ENCODE data around the gene NOCT.

DNA sequence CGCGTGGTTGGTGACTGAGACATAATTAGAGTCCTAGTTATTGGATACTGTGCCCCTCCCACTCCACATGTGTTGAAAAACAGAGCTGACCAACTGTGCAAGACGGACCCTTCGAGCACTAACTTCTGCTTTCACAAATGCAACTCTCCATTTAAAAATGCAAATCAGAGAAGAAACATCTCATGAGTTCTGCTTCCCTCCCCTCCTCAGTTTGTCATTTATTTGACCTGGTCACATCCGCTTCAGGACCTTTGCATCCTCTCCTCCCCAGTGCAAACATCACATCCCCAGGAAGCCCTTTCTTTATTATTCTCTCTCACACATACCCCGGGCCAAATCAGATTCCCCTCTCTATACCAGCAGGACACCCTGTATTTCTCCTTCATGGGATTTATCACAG is 38.1 kb upstream of the NOCT start:
- TF ChIP-seq EZH2 (IDR thresholded peaks at IDR 0.05; ENCODE audit: low read depth, unreplicated experiment) (no peak), JUNB (IDR thresholded peaks at IDR 0.05; ENCODE audit: unreplicated experiment) (no peak), POLR2AphosphoS5 (IDR thresholded peaks at IDR 0.05; ENCODE audit: low read depth) (no peak), ZNF114 (CRISPR knock-in tag; IDR thresholded peaks at IDR 0.05) (no peak), CREB1 (CRISPR knock-in tag; IDR thresholded peaks at IDR 0.05; ENCODE audit: low read depth) (no peak), EZH2phosphoT487 (IDR thresholded peaks at IDR 0.05; ENCODE audit: unreplicated experiment) (no peak), STAT1 (IDR thresholded peaks at IDR 0.05; ENCODE audit: unreplicated experiment) (no peak)
- TF ChIP-seq, protein P1, sequence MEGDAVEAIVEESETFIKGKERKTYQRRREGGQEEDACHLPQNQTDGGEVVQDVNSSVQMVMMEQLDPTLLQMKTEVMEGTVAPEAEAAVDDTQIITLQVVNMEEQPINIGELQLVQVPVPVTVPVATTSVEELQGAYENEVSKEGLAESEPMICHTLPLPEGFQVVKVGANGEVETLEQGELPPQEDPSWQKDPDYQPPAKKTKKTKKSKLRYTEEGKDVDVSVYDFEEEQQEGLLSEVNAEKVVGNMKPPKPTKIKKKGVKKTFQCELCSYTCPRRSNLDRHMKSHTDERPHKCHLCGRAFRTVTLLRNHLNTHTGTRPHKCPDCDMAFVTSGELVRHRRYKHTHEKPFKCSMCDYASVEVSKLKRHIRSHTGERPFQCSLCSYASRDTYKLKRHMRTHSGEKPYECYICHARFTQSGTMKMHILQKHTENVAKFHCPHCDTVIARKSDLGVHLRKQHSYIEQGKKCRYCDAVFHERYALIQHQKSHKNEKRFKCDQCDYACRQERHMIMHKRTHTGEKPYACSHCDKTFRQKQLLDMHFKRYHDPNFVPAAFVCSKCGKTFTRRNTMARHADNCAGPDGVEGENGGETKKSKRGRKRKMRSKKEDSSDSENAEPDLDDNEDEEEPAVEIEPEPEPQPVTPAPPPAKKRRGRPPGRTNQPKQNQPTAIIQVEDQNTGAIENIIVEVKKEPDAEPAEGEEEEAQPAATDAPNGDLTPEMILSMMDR (conservative IDR thresholded peaks at IDR 0.05; ENCODE audit: low read depth in 2 of 2): no peak
- TF ChIP-seq, protein P2, sequence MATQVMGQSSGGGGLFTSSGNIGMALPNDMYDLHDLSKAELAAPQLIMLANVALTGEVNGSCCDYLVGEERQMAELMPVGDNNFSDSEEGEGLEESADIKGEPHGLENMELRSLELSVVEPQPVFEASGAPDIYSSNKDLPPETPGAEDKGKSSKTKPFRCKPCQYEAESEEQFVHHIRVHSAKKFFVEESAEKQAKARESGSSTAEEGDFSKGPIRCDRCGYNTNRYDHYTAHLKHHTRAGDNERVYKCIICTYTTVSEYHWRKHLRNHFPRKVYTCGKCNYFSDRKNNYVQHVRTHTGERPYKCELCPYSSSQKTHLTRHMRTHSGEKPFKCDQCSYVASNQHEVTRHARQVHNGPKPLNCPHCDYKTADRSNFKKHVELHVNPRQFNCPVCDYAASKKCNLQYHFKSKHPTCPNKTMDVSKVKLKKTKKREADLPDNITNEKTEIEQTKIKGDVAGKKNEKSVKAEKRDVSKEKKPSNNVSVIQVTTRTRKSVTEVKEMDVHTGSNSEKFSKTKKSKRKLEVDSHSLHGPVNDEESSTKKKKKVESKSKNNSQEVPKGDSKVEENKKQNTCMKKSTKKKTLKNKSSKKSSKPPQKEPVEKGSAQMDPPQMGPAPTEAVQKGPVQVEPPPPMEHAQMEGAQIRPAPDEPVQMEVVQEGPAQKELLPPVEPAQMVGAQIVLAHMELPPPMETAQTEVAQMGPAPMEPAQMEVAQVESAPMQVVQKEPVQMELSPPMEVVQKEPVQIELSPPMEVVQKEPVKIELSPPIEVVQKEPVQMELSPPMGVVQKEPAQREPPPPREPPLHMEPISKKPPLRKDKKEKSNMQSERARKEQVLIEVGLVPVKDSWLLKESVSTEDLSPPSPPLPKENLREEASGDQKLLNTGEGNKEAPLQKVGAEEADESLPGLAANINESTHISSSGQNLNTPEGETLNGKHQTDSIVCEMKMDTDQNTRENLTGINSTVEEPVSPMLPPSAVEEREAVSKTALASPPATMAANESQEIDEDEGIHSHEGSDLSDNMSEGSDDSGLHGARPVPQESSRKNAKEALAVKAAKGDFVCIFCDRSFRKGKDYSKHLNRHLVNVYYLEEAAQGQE (IDR thresholded peaks at IDR 0.05; ENCODE audit: unreplicated experiment): no peak
- TF ChIP-seq, protein P3, sequence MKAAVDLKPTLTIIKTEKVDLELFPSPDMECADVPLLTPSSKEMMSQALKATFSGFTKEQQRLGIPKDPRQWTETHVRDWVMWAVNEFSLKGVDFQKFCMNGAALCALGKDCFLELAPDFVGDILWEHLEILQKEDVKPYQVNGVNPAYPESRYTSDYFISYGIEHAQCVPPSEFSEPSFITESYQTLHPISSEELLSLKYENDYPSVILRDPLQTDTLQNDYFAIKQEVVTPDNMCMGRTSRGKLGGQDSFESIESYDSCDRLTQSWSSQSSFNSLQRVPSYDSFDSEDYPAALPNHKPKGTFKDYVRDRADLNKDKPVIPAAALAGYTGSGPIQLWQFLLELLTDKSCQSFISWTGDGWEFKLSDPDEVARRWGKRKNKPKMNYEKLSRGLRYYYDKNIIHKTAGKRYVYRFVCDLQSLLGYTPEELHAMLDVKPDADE (IDR thresholded peaks at IDR 0.05): no peak
